C4-2B (cell line): Measurements from ENCODE around the gene RASA2.

Source experiments
- CTCF ChIP-seq: fragments of 450-650 bp; conservative IDR thresholded peaks from 2 replicates; pipeline ENCODE4 v1.5.1; 2017; ENCODE audit warnings: mild to moderate bottlenecking
- ZFX ChIP-seq: fragments of 450-650 bp; IDR thresholded peaks from 2 replicates; pipeline ENCODE4 v1.6.1; 2017

DNA sequence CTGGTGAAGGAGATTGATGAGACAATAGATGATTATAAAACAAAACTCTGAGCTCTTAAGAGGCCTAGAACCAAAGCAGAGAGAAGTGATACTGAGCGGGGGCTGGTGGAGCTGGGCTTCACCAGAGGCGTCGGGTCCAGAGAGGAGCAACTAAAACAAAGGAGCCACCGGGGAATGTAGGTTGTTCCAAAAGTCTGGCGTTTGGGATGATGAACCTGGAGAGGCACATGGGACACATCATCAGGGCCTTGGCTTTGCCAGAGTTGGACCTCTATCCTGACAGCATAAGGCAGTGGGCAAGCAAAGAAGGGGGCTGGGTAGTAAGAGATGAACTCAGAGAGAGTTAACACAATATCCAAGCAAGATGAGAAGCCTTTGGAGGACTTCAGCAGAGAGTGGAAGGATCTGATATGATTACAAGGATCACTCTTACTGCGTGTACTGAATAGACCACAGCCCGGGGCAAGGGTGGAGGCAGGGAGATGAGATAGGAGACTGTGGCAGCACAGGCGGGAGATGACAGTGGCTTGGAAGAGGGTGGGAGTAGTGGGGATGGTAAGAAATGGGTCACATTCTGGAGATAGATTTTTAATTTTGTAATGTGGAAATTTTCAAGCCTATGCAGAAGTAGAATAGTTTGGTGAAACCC, 36.0 kb upstream of the RASA2 start:
- TF ChIP-seq ZFX (no peak), CTCF (no peak)
